IMR-90 (cell line): Measurements from ENCODE around the gene PRDM2. TPM values are rescaled to one million over a fixed set of nuclear protein-coding genes. Genes with fewer than 3 reads are reported as not detected.

Experiments
- ATAC-seq: fragments of 200-7000 bp; cut with Tn5 transposase; 2 replicates; pipeline ENCODE4 v1.9.1; 2020; ENCODE audit warnings: low read depth, mild to moderate bottlenecking, moderate library complexity
- BruUV-seq: library from RNA; stranded (reverse); fragments of 400-500 nt; replicated peaks from 2 replicates; lab custom pipeline; 2021; lab: Mats Ljungman, UMichigan
- CTCF ChIA-PET: fragments of 300-600 bp; formaldehyde crosslinking; extraction: SDS; loops from one replicate; lab custom pipeline; 2021; ENCODE audit warnings: antibody characterized with exemption; lab: Yijun Ruan, JAX
- POLR2A ChIA-PET: fragments of 300-600 bp; sonication (Branson Sonifier 250); formaldehyde crosslinking; loops from one replicate; lab custom pipeline; 2022; ENCODE audit warnings: antibody characterized with exemption; ENCODE audit not compliant: unreplicated experiment; lab: Charles Lee
- DNase-seq: peaks from one replicate; pipeline ENCODE4 v3.0.0; 2013
- H2AFZ ChIP-seq: replicated peaks from 2 replicates; pipeline ENCODE3; 2013; ENCODE audit warnings: low read length, mild to moderate bottlenecking; ENCODE audit not compliant: poor library complexity
- H2AK5ac ChIP-seq: 2 replicates; pipeline ENCODE4 v1.6.1; 2013; ENCODE audit warnings: low read depth, low read length, inconsistent platforms
- H2AK9ac ChIP-seq: replicated peaks from 2 replicates; pipeline ENCODE3; 2013; ENCODE audit warnings: mild to moderate bottlenecking, low read depth, low read length, moderate library complexity; ENCODE audit not compliant: poor library complexity
- H2BK120ac ChIP-seq: 2 replicates; pipeline ENCODE4 v1.6.1; 2013; ENCODE audit warnings: low read depth, low read length, inconsistent platforms
- H2BK15ac ChIP-seq: 3 replicates; pipeline ENCODE4 v1.6.1; 2013; ENCODE audit warnings: low read depth, low read length, inconsistent platforms
- H2BK20ac ChIP-seq: 2 replicates; pipeline ENCODE4 v1.6.1; 2013; ENCODE audit warnings: low read depth, mild to moderate bottlenecking, inconsistent platforms, low read length, moderate library complexity
- H2BK5ac ChIP-seq: 2 replicates; pipeline ENCODE4 v1.6.1; 2013; ENCODE audit warnings: mild to moderate bottlenecking, low read depth, low read length, inconsistent platforms; ENCODE audit not compliant: poor library complexity, severe bottlenecking
- H3K14ac ChIP-seq: replicated peaks from 2 replicates; pipeline ENCODE4 v1.6.1; 2013; ENCODE audit warnings: low read depth, low read length, inconsistent platforms
- H3K18ac ChIP-seq: 2 replicates; pipeline ENCODE4 v1.6.1; 2013; ENCODE audit warnings: low read depth, low read length, control low read depth
- H3K23ac ChIP-seq: 2 replicates; pipeline ENCODE4 v1.6.1; 2013; ENCODE audit warnings: low read depth, low read length, inconsistent platforms
- H3K27ac ChIP-seq: 2 replicates; pipeline ENCODE4 v1.5.1; 2013; ENCODE audit warnings: mild to moderate bottlenecking, control low read depth, low read length; ENCODE audit not compliant: insufficient read depth
- H3K27me3 ChIP-seq: 2 replicates; pipeline ENCODE4 v1.6.1; 2013; ENCODE audit warnings: low read length; ENCODE audit not compliant: control insufficient read depth, insufficient read depth
- H3K36me3 ChIP-seq: 2 replicates; pipeline ENCODE4 v1.6.1; 2013; ENCODE audit warnings: low read length, mixed read lengths; ENCODE audit not compliant: control insufficient read depth, insufficient read depth
- H3K4ac ChIP-seq: 2 replicates; pipeline ENCODE4 v1.6.1; 2013; ENCODE audit warnings: low read depth, low read length, inconsistent platforms
- H3K4me1 ChIP-seq: 2 replicates; pipeline ENCODE4 v1.6.1; 2013; ENCODE audit warnings: low read length, mixed read lengths; ENCODE audit not compliant: control insufficient read depth, insufficient read depth
- H3K4me2 ChIP-seq: 2 replicates; pipeline ENCODE4 v1.6.1; 2013; ENCODE audit warnings: low read depth, mild to moderate bottlenecking, control low read depth, low read length, moderate library complexity
- H3K4me3 ChIP-seq: 2 replicates; pipeline ENCODE4 v1.5.1; 2013; ENCODE audit warnings: low read depth, mild to moderate bottlenecking, control low read depth, low read length, moderate library complexity; ENCODE audit not compliant: insufficient read depth
- H3K56ac ChIP-seq: 2 replicates; pipeline ENCODE4 v1.6.1; 2013; ENCODE audit warnings: low read length, inconsistent platforms; ENCODE audit not compliant: insufficient read depth; ENCODE audit errors: extremely low read depth
- H3K79me1 ChIP-seq, 2 experiments: 2 replicates each; pipeline ENCODE4 v1.6.1; 2013; ENCODE audit warnings: low read length in 2 of 2, inconsistent platforms in 1 of 2, low read depth in 1 of 2
- H3K9ac ChIP-seq: 2 replicates; pipeline ENCODE4 v1.6.1; 2013; ENCODE audit warnings: low read depth, low read length, control low read depth
- H3K9me1 ChIP-seq: 2 replicates; pipeline ENCODE4 v1.6.1; 2013; ENCODE audit warnings: low read length, inconsistent platforms; ENCODE audit not compliant: insufficient read depth
- H3K9me3 ChIP-seq: 2 replicates; pipeline ENCODE4 v1.6.1; 2013; ENCODE audit warnings: low read length; ENCODE audit not compliant: control insufficient read depth, insufficient read depth
- H4K20me1 ChIP-seq: 2 replicates; pipeline ENCODE4 v1.6.1; 2013; ENCODE audit warnings: low read length, inconsistent platforms; ENCODE audit not compliant: insufficient read depth
- H4K5ac ChIP-seq: 2 replicates; pipeline ENCODE4 v1.6.1; 2013; ENCODE audit warnings: mild to moderate bottlenecking, low read depth, low read length, control low read depth
- H4K8ac ChIP-seq, 2 experiments: 2 replicates each; pipeline ENCODE4 v1.6.1; 2013; ENCODE audit warnings: low read depth in 2 of 2, low read length in 2 of 2, control low read depth in 1 of 2, inconsistent platforms in 1 of 2
- H4K91ac ChIP-seq: 2 replicates; pipeline ENCODE4 v1.6.1; 2013; ENCODE audit warnings: low read depth, low read length, inconsistent platforms; ENCODE audit not compliant: insufficient read depth
- BHLHE40 ChIP-seq: fragments of 150-350 bp; IDR thresholded peaks from 2 replicates; pipeline ENCODE4 v1.6.1; 2016; ENCODE audit warnings: mild to moderate bottlenecking, low read depth, low read length
- CEBPB ChIP-seq: IDR thresholded peaks from 2 replicates; pipeline ENCODE4 v1.6.1; 2012; ENCODE audit warnings: low read depth, low read length, improper control_type of control experiment
- CHD1 ChIP-seq: IDR thresholded peaks from 2 replicates; pipeline ENCODE4 v1.6.1; 2012; ENCODE audit warnings: low read depth, low read length, improper control_type of control experiment
- FOS ChIP-seq: fragments of 150-350 bp; IDR thresholded peaks from 2 replicates; pipeline ENCODE4 v1.6.1; 2016; ENCODE audit warnings: low read depth, low read length
- MAFK ChIP-seq: IDR thresholded peaks from 2 replicates; pipeline ENCODE4 v1.6.1; 2012; ENCODE audit warnings: low read depth, low read length, improper control_type of control experiment
- MAZ ChIP-seq: IDR thresholded peaks from 2 replicates; pipeline ENCODE4 v1.6.1; 2012; ENCODE audit warnings: low read depth, mild to moderate bottlenecking, low read length, improper control_type of control experiment, moderate library complexity, borderline replicate concordance
- MXI1 ChIP-seq: IDR thresholded peaks from 2 replicates; pipeline ENCODE4 v1.6.1; 2012; ENCODE audit warnings: low read depth, mild to moderate bottlenecking, low read length, moderate library complexity, borderline replicate concordance
- NFE2L2 ChIP-seq: fragments of 150-350 bp; IDR thresholded peaks from 2 replicates; pipeline ENCODE4 v1.6.1; 2016; ENCODE audit warnings: low read depth, mild to moderate bottlenecking, low read length
- POLR2A ChIP-seq: IDR thresholded peaks from 2 replicates; pipeline ENCODE4 v1.6.1; 2012; ENCODE audit warnings: mild to moderate bottlenecking, low read depth, low read length
- RAD21 ChIP-seq: IDR thresholded peaks from 2 replicates; pipeline ENCODE4 v1.6.1; 2012; ENCODE audit warnings: low read length, improper control_type of control experiment
- RCOR1 ChIP-seq: IDR thresholded peaks from 2 replicates; pipeline ENCODE4 v1.6.1; 2012; ENCODE audit warnings: mild to moderate bottlenecking, low read length, improper control_type of control experiment; ENCODE audit not compliant: insufficient replicate concordance
- RFX5 ChIP-seq: IDR thresholded peaks from 2 replicates; pipeline ENCODE4 v1.8.0; 2012; ENCODE audit warnings: low read depth, mild to moderate bottlenecking, low read length, moderate library complexity
- SMC3 ChIP-seq: fragments of 150-350 bp; IDR thresholded peaks from 2 replicates; pipeline ENCODE4 v1.6.1; 2016; ENCODE audit warnings: low read depth, mild to moderate bottlenecking, antibody characterized with exemption, low read length, moderate library complexity
- WGBS, 2 experiments: methylation state at CpG; one replicate each; pipeline versions ENCODE4 v1.1.5 to v1.1.7; 2013; ENCODE audit warnings: missing lambda C conversion rate in 2 of 2; ENCODE audit not compliant: insufficient read length in 1 of 2; ENCODE audit errors: extremely low coverage in 2 of 2; 5-methylcytosine and 5-hydroxymethylcytosine counted together
- dilution Hi-C: fragments of 300-500 bp; cut with HindIII; formaldehyde crosslinking; loops from one replicate; pipeline ENCODE4 v1.14.3; 2018; ENCODE audit warnings: low sequenced_read_pairs; ENCODE audit not compliant: unreplicated experiment
- in situ Hi-C: fragments of 300-500 bp; cut with MboI; formaldehyde crosslinking; loops from 3 replicates; pipeline ENCODE4 v1.14.3; 2019; ENCODE audit warnings: low sequenced_read_pairs, inconsistent platforms, mixed read lengths
- intact Hi-C: fragments of 100-400 bp; cut with micrococcal nuclease; formaldehyde crosslinking; loops from 2 replicates; pipeline ENCODE4 v1.10.0; 2022
- polyA plus RNA-seq, 3 experiments: library from polyadenylated mRNA; depleted of rRNA; stranded (reverse); fragments of >200 nt; gene quantifications; 2 replicates each; pipeline ENCODE4 v1.2.3, GENCODE V29; 2012; ENCODE audit warnings: low replicate concordance in 1 of 3
- total RNA-seq: library from RNA; depleted of rRNA; stranded (reverse); fragments of >200 nt; gene quantifications from 2 replicates; pipeline ENCODE4 v1.2.3, GENCODE V29; 2012
- TF ChIP-seq, protein P1 (sequence below): fragments of 150-350 bp; IDR thresholded peaks from 2 replicates; pipeline ENCODE4 v1.6.1; 2016; ENCODE audit warnings: low read depth, mild to moderate bottlenecking, low read length, moderate library complexity, borderline replicate concordance
- TF ChIP-seq, protein P2 (sequence below): conservative IDR thresholded peaks from 2 replicates; pipeline ENCODE4 v1.5.1; 2012; ENCODE audit warnings: mild to moderate bottlenecking, low read depth, low read length, improper control_type of control experiment
- TF ChIP-seq, protein P3 (sequence below): fragments of 150-350 bp; IDR thresholded peaks from 2 replicates; pipeline ENCODE4 v1.6.1; 2017; ENCODE audit warnings: mild to moderate bottlenecking, antibody characterized with exemption, low read length, low read depth

PRDM2 gene
- total and polyA plus RNA-seq, 2 of the 4 experiments (the other 2 are of a cell fraction): 3.4 to 8.9 TPM

DNA sequence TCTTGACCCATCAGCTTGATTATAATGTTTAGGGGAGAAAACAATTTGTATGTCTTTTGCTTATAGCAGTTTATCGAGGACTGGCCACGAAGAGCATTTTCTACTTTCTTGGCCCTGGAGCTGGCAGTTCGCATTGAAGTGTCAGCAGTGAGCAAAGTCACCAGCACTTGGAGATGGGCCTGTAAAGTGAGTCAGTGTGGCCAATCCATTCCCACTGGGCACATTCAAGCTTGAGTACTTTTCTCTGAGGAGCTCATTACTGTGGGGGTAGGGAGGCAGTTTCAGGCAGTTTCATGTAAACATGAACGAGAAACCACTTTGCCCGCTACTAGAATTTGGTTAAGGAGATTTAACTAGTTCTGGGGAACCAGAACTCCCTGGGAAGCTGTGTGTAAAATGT lies 164.8 kb downstream of the PRDM2 start:
- no peak overlapping the region for H3K18ac ChIP-seq
- BruUV-seq: no TSS peak
- CTCF ChIA-PET: no interaction called here

More for the DNA sequence above, 164.8 kb downstream of the PRDM2 start:
- no peak overlapping the region for H3K4me2 ChIP-seq
- H4K91ac ChIP-seq: no peak overlapping the region
- no peaks in the 10 kb centered on the region for H3K4me1 ChIP-seq
- no peak overlapping the region for H3K9ac ChIP-seq
- no peaks in the 10 kb centered on the region for H3K9me1 ChIP-seq
- no peak overlapping the region for H2AK5ac ChIP-seq
- POLR2A ChIA-PET: no interaction called here
- no peak overlapping the region for H3K4me3 ChIP-seq
- TF ChIP-seq RFX5 (no peak), MAZ (no peak), CEBPB (no peak), FOS (no peak), POLR2A (no peak), MAFK (no peak), RAD21 (no peak), NFE2L2 (no peak), BHLHE40 (no peak), SMC3 (no peak), MXI1 (no peak), RCOR1 (no peak), CHD1 (no peak)
- TF ChIP-seq, protein P1, sequence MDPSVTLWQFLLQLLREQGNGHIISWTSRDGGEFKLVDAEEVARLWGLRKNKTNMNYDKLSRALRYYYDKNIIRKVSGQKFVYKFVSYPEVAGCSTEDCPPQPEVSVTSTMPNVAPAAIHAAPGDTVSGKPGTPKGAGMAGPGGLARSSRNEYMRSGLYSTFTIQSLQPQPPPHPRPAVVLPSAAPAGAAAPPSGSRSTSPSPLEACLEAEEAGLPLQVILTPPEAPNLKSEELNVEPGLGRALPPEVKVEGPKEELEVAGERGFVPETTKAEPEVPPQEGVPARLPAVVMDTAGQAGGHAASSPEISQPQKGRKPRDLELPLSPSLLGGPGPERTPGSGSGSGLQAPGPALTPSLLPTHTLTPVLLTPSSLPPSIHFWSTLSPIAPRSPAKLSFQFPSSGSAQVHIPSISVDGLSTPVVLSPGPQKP: no peak
- TF ChIP-seq, protein P2, sequence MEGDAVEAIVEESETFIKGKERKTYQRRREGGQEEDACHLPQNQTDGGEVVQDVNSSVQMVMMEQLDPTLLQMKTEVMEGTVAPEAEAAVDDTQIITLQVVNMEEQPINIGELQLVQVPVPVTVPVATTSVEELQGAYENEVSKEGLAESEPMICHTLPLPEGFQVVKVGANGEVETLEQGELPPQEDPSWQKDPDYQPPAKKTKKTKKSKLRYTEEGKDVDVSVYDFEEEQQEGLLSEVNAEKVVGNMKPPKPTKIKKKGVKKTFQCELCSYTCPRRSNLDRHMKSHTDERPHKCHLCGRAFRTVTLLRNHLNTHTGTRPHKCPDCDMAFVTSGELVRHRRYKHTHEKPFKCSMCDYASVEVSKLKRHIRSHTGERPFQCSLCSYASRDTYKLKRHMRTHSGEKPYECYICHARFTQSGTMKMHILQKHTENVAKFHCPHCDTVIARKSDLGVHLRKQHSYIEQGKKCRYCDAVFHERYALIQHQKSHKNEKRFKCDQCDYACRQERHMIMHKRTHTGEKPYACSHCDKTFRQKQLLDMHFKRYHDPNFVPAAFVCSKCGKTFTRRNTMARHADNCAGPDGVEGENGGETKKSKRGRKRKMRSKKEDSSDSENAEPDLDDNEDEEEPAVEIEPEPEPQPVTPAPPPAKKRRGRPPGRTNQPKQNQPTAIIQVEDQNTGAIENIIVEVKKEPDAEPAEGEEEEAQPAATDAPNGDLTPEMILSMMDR: no peak
- TF ChIP-seq, protein P3, sequence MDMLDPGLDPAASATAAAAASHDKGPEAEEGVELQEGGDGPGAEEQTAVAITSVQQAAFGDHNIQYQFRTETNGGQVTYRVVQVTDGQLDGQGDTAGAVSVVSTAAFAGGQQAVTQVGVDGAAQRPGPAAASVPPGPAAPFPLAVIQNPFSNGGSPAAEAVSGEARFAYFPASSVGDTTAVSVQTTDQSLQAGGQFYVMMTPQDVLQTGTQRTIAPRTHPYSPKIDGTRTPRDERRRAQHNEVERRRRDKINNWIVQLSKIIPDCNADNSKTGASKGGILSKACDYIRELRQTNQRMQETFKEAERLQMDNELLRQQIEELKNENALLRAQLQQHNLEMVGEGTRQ: no peak
- no peaks in the 10 kb centered on the region for H3K36me3 ChIP-seq
- H4K20me1 ChIP-seq: no peaks in the 10 kb centered on the region
- no peak for DNase-seq
- H3K56ac ChIP-seq: no peak overlapping the region
- no CpG with 5 or more reads among the region's 5 CpGs for WGBS, 2 experiments
- H3K4ac ChIP-seq: no peak overlapping the region
- H3K27me3 ChIP-seq: no peaks in the 10 kb centered on the region
- H3K14ac ChIP-seq: no peak overlapping the region
- in situ Hi-C loops (no loop called here), dilution Hi-C loops (no loop called here), intact Hi-C loops (no loop called here)
- no peak overlapping the region for H3K23ac ChIP-seq
- H4K8ac ChIP-seq: no peak overlapping the region
- H2BK20ac ChIP-seq: no peak overlapping the region
- H4K5ac ChIP-seq: no peak overlapping the region
- H2BK5ac ChIP-seq: no peak overlapping the region
- H3K79me1 ChIP-seq: no peaks in the 10 kb centered on the region
- no peak overlapping the region for H2BK120ac ChIP-seq
- H2AK9ac ChIP-seq: no peak overlapping the region
- no peak for ATAC-seq
- no peak overlapping the region for H3K27ac ChIP-seq
- no peak overlapping the region for H2AFZ ChIP-seq
- no peak overlapping the region for H2BK15ac ChIP-seq
- peaks cover 11% of the 10 kb centered on the region for H3K9me3 ChIP-seq
